Kidney epithelial cell (primary cell): Measurements from ENCODE around the gene ZCCHC17. TPM values are rescaled to one million over a fixed set of nuclear protein-coding genes. Genes with fewer than 3 reads are reported as not detected.

ENCODE experiments used
- DNase-seq: peaks from one replicate; pipeline ENCODE4 v3.0.0-alpha.2; 2010; ENCODE audit warnings: low read depth
- H3K27me3 ChIP-seq: 2 replicates; pipeline ENCODE4 v1.6.0; 2011; ENCODE audit warnings: low read length; ENCODE audit not compliant: control insufficient read depth, insufficient read depth
- H3K36me3 ChIP-seq: 2 replicates; pipeline ENCODE4 v1.5.1; 2011; ENCODE audit warnings: low read length; ENCODE audit not compliant: control insufficient read depth, insufficient read depth
- H3K4me3 ChIP-seq: 2 replicates; pipeline ENCODE4 v1.5.1; 2011; ENCODE audit warnings: low read depth, mild to moderate bottlenecking, control low read depth, low read length
- CTCF ChIP-seq: IDR thresholded peaks from 2 replicates; pipeline ENCODE4 v1.5.1; 2011; ENCODE audit warnings: mild to moderate bottlenecking, moderate library complexity, low read length, control low read depth, inconsistent platforms; ENCODE audit not compliant: insufficient read depth, poor library complexity, severe bottlenecking
- total RNA-seq: library from RNA; depleted of rRNA; stranded (reverse); fragments of >200 nt; gene quantifications from 2 replicates; pipeline ENCODE4 v1.2.3, GENCODE V29; 2015

ZCCHC17 gene
- total RNA-seq, 1 donor from 2014 or later, result 44.1 TPM

GRCh38 chr1:31299365-31299764 lies 2.5 kb downstream of the ZCCHC17 start:
- no peak overlapping the region for H3K4me3 ChIP-seq
- no peak for TF ChIP-seq CTCF
- no peaks in the 10 kb centered on the region for H3K36me3 ChIP-seq
- no peak for DNase-seq
- H3K27me3 ChIP-seq, result no peaks in the 10 kb centered on the region

- no peak for TF ChIP-seq CTCF
- Histone ChIP-seq H3K27me3 (no peaks in the 10 kb centered on the region), H3K36me3 (no peaks in the 10 kb centered on the region), H3K4me3 (no peak overlapping the region)
- DNase-seq, result no peak
Observed at GRCh38 chr1:31300193-31300592, 3.4 kb downstream of the ZCCHC17 start.

GRCh38 chr1:31302709-31303441 lies 6.0 kb downstream of the ZCCHC17 start:
- H3K4me3 ChIP-seq, result no peak overlapping the region
- TF ChIP-seq CTCF, result no peak
- no peak for DNase-seq

GRCh38 chr1:31306278-31306677 lies 9.4 kb downstream of the ZCCHC17 start:
- no peaks in the 10 kb centered on the region for H3K36me3 ChIP-seq
- no peaks in the 10 kb centered on the region for H3K27me3 ChIP-seq
- no peak overlapping the region for H3K4me3 ChIP-seq
- TF ChIP-seq CTCF, result no peak
- peak; percentile 53 for DNase-seq

More at GRCh38 chr1:31302709-31303441, 6.0 kb downstream of the ZCCHC17 start:
- H3K36me3 ChIP-seq, result no peaks in the 10 kb centered on the region
- H3K27me3 ChIP-seq, result no peaks in the 10 kb centered on the region

- no peak for DNase-seq
- TF ChIP-seq CTCF, result no peak
- H3K27me3 ChIP-seq, result no peaks in the 10 kb centered on the region
- no peaks in the 10 kb centered on the region for H3K36me3 ChIP-seq
- no peak overlapping the region for H3K4me3 ChIP-seq
Observed at GRCh38 chr1:31308036-31308435, 11.2 kb downstream of the ZCCHC17 start.

- Histone ChIP-seq H3K4me3 (no peak overlapping the region), H3K27me3 (no peaks in the 10 kb centered on the region), H3K36me3 (no peaks in the 10 kb centered on the region)
- DNase-seq, result no peak
- TF ChIP-seq CTCF, result no peak
Observed at GRCh38 chr1:31310198-31310597, 13.4 kb downstream of the ZCCHC17 start.
